SW 1271 (cell line): ENCODE measurements around the gene GABRA4.

ENCODE experiments used
- DNase-seq, 2 experiments: peaks; one replicate each; lab custom pipeline; 2025; lab: John Stamatoyannopoulos, UW

The GABRA4 gene

GRCh38 chr4:46993075-46994006, at the start of gene GABRA4:
TSS of gene GABRA4 (minus strand) at chr4:46993581. CDS start at chr4:46993424, 157 bp downstream.
- no peak for DNase-seq

GRCh38 chr4:47040828-47041227, 47.4 kb upstream of the GABRA4 start:
- no peak for DNase-seq

- no peak for DNase-seq
Observed at GRCh38 chr4:47038263-47038662, 44.9 kb upstream of the GABRA4 start.

GRCh38 chr4:47032405-47033106, 39.2 kb upstream of the GABRA4 start:
- no peak for DNase-seq

- DNase-seq: no peak
Observed at GRCh38 chr4:47031751-47032404, 38.5 kb upstream of the GABRA4 start.

- no peak for DNase-seq
Observed at GRCh38 chr4:47031011-47031678, 37.8 kb upstream of the GABRA4 start, which contains the start of gene GABRB1. TSS of gene GABRB1 (plus strand) at chr4:47031567.

GRCh38 chr4:47017494-47017893, 24.1 kb upstream of the GABRA4 start:
- no peak for DNase-seq

GRCh38 chr4:47017081-47017480, 23.7 kb upstream of the GABRA4 start:
- DNase-seq: no peak

GRCh38 chr4:47013373-47013772, 20.0 kb upstream of the GABRA4 start:
- no peak for DNase-seq

- DNase-seq: no peak
Observed at GRCh38 chr4:47012676-47013075, 19.3 kb upstream of the GABRA4 start.

- no peak for DNase-seq
Observed at GRCh38 chr4:47010912-47011446, 17.6 kb upstream of the GABRA4 start.

- no peak for DNase-seq
Observed at GRCh38 chr4:47010347-47010911, 17.0 kb upstream of the GABRA4 start.

GRCh38 chr4:47002580-47002979, 9.2 kb upstream of the GABRA4 start:
- peak in 1 of 2 experiments; percentile 12 for DNase-seq

- no peak for DNase-seq
Observed at GRCh38 chr4:47000406-47000805, 7.0 kb upstream of the GABRA4 start.

- DNase-seq: no peak
Observed at GRCh38 chr4:46999566-46999965, 6.2 kb upstream of the GABRA4 start.

GRCh38 chr4:46994007-46994405, 625 bp upstream of the GABRA4 start:
- no peak for DNase-seq

- DNase-seq: no peak
Observed at GRCh38 chr4:46992338-46992737, 1.0 kb downstream of the GABRA4 start.

- no peak for DNase-seq
Observed at GRCh38 chr4:46986922-46987638, 6.3 kb downstream of the GABRA4 start.

GRCh38 chr4:46984781-46985180, 8.6 kb downstream of the GABRA4 start:
- no peak for DNase-seq

GRCh38 chr4:46980851-46981250, 12.5 kb downstream of the GABRA4 start:
- DNase-seq: no peak

- DNase-seq: no peak
Observed at GRCh38 chr4:46979726-46980125, 13.7 kb downstream of the GABRA4 start.
